ENCODE results near the gene KRT14. TPM values are rescaled to one million over a fixed set of nuclear protein-coding genes. Genes with fewer than 3 reads are reported as not detected.
A peak's percentile ranks its signal among the peaks of the same experiment; 100 is the strongest.
"Not testable (repeated sequence)": the region's sequence is repeated elsewhere in the genome, so short reads cannot be mapped to it uniquely, and the experiment has no call there.

KRT14 gene
- total and polyA plus RNA-seq, 2 donors from 2014 or later, result not detected

- intact Hi-C loops (cut with DNase I), result no loop called here
Observed at GRCh38 chr17:41618341-41619035, 31.8 kb upstream of the KRT14 start.

GRCh38 chr17:41617698-41618097, 31.0 kb upstream of the KRT14 start:
- TF ChIP-seq CTCF (IDR thresholded peaks at IDR 0.05; ENCODE audit: borderline replicate concordance, extremely low read depth, insufficient read depth), result no peak
- Histone ChIP-seq H3K27me3 (ENCODE audit: control insufficient read depth, insufficient read depth, low read length) (no peaks in the 10 kb centered on the region), H3K4me3 (ENCODE audit: low read length in 3 of 3) (no peak overlapping the region), H3K9ac (ENCODE audit: low read length in 3 of 3) (no peak overlapping the region), H3K36me3 (ENCODE audit: control insufficient read depth in 2 of 3, insufficient read depth in 3 of 3, low read length in 3 of 3) (no peaks in the 10 kb centered on the region), H3K27ac (ENCODE audit: low read depth in 2 of 2, low read length in 2 of 2) (no peak overlapping the region), H3K4me1 (ENCODE audit: control insufficient read depth in 2 of 3, insufficient read depth in 2 of 3, low read depth in 1 of 3, low read length in 3 of 3) (no peaks in the 10 kb centered on the region), H3K9me3 (ENCODE audit: control insufficient read depth in 2 of 3, insufficient read depth in 1 of 3, low read length in 3 of 3) (no peaks in the 10 kb centered on the region)
- FAIRE-seq (no peak), DNase-seq (peak in 1 of 5 donors; percentile 46)
- intact Hi-C loops (cut with DNase I), result no loop called here

More at GRCh38 chr17:41618341-41619035, 31.8 kb upstream of the KRT14 start:
- Histone ChIP-seq H3K9ac (ENCODE audit: low read length in 3 of 3) (no peak overlapping the region), H3K4me3 (ENCODE audit: low read length in 3 of 3) (no peak overlapping the region), H3K27me3 (ENCODE audit: control insufficient read depth, insufficient read depth, low read length) (no peaks in the 10 kb centered on the region), H3K36me3 (ENCODE audit: control insufficient read depth in 2 of 3, insufficient read depth in 3 of 3, low read length in 3 of 3) (no peaks in the 10 kb centered on the region), H3K27ac (ENCODE audit: low read depth in 2 of 2, low read length in 2 of 2) (no peak overlapping the region), H3K4me1 (ENCODE audit: control insufficient read depth in 2 of 3, insufficient read depth in 2 of 3, low read depth in 1 of 3, low read length in 3 of 3) (no peaks in the 10 kb centered on the region), H3K9me3 (ENCODE audit: control insufficient read depth in 2 of 3, insufficient read depth in 1 of 3, low read length in 3 of 3) (no peaks in the 10 kb centered on the region)
- TF ChIP-seq CTCF (IDR thresholded peaks at IDR 0.05; ENCODE audit: borderline replicate concordance, extremely low read depth, insufficient read depth), result no peak
- DNase-seq (peak in 2 of 5 donors; percentile 40 to 50), FAIRE-seq (no peak)

GRCh38 chr17:41617136-41617535, 30.4 kb upstream of the KRT14 start:
- Histone ChIP-seq H3K4me1 (ENCODE audit: control insufficient read depth in 2 of 3, insufficient read depth in 2 of 3, low read depth in 1 of 3, low read length in 3 of 3) (no peaks in the 10 kb centered on the region), H3K9me3 (ENCODE audit: control insufficient read depth in 2 of 3, insufficient read depth in 1 of 3, low read length in 3 of 3) (no peaks in the 10 kb centered on the region), H3K27ac (ENCODE audit: low read depth in 2 of 2, low read length in 2 of 2) (no peak overlapping the region), H3K9ac (ENCODE audit: low read length in 3 of 3) (no peak overlapping the region), H3K27me3 (ENCODE audit: control insufficient read depth, insufficient read depth, low read length) (no peaks in the 10 kb centered on the region), H3K36me3 (ENCODE audit: control insufficient read depth in 2 of 3, insufficient read depth in 3 of 3, low read length in 3 of 3) (no peaks in the 10 kb centered on the region), H3K4me3 (ENCODE audit: low read length in 3 of 3) (no peak overlapping the region)
- FAIRE-seq (no peak), DNase-seq (peak in 2 of 5 donors; percentile 30 to 67)
- intact Hi-C loops (cut with DNase I), result no loop called here
- TF ChIP-seq CTCF (IDR thresholded peaks at IDR 0.05; ENCODE audit: borderline replicate concordance, extremely low read depth, insufficient read depth), result no peak

GRCh38 chr17:41616486-41616885, 29.8 kb upstream of the KRT14 start:
- H3K27me3 ChIP-seq (ENCODE audit: control insufficient read depth, insufficient read depth, low read length); H3K9me3 ChIP-seq (ENCODE audit: control insufficient read depth in 2 of 3, insufficient read depth in 1 of 3, low read length in 3 of 3); FAIRE-seq; H3K4me1 ChIP-seq (ENCODE audit: control insufficient read depth in 2 of 3, insufficient read depth in 2 of 3, low read depth in 1 of 3, low read length in 3 of 3); intact Hi-C loops (cut with DNase I); H3K9ac ChIP-seq (ENCODE audit: low read length in 3 of 3); H3K36me3 ChIP-seq (ENCODE audit: control insufficient read depth in 2 of 3, insufficient read depth in 3 of 3, low read length in 3 of 3); H3K4me3 ChIP-seq (ENCODE audit: low read length in 3 of 3); H3K27ac ChIP-seq (ENCODE audit: low read depth in 2 of 2, low read length in 2 of 2); DNase-seq: not testable (repeated sequence)
